ENCODE results near the gene ACOXL. TPM values are rescaled to one million over a fixed set of nuclear protein-coding genes. Genes with fewer than 3 reads are reported as not detected.

The ACOXL gene
- total RNA-seq, 1 donor from 2014 or later = not detected

GRCh38 chr2:111117598-111118480 lies 385.5 kb downstream of the ACOXL start:
- peak; percentile 56 for DNase-seq

GRCh38 chr2:111118481-111118980 lies 386.2 kb downstream of the ACOXL start:
- no peak for DNase-seq

GRCh38 chr2:111118981-111119821 lies 386.8 kb downstream of the ACOXL start:
- DNase-seq = peak; percentile 25

GRCh38 chr2:111119822-111120252 lies 387.5 kb downstream of the ACOXL start:
- no peak for DNase-seq

- peak; percentile 96 for DNase-seq
Observed at GRCh38 chr2:111120253-111121027, 388.1 kb downstream of the ACOXL start, which contains the start of gene BCL2L11. BCL2L11 (plus strand) TSS chr2:111120914; CDS start chr2:111123746, 2,832 bp downstream.

GRCh38 chr2:111121028-111121827 lies 388.9 kb downstream of the ACOXL start:
- DNase-seq = peak; percentile 61

GRCh38 chr2:111121828-111122630 lies 389.7 kb downstream of the ACOXL start:
- peak; percentile 93 for DNase-seq

DNA sequence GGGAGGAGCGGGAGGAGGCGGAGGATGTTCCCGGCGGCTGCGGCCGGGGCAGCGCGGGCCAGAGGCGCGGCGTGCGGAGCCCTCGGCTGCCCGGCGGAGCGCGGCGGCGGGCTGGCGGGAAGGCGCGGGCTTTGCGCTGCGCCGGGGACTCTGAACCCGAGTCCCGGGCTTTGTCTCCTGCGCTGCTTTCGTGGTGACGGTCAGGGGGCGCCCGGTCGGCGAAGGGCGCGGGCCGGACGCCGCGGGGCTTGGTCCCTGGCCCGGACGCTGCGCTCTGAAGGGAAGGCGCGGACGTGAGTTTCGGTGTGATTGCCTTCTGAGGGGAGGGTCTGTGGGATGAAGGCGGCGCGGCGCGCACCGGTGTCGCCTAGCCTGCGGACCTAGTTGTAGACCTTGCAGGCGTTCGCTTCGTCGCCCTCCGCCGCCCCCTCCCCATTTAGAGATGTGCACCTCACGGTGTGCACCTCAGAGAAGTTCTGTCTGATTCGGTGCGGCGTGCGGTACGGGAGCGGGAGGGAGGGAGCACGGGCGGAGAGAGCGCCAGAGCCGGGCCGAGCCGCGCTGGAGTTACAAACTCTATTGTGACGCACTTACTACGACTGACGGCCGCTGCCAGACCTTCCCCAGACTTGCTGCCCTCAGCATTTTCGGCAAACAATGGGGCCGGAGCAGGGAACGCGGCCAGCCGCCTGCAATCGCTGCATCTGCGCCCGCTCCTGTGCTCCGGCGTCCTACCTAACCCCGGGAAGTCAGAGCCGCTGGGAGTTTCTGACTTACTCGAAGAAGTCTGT lies 390.5 kb downstream of the ACOXL start:
- peak; percentile 79 for DNase-seq

- DNase-seq = no peak
Observed at GRCh38 chr2:111123751-111124150, 391.4 kb downstream of the ACOXL start.

DNA sequence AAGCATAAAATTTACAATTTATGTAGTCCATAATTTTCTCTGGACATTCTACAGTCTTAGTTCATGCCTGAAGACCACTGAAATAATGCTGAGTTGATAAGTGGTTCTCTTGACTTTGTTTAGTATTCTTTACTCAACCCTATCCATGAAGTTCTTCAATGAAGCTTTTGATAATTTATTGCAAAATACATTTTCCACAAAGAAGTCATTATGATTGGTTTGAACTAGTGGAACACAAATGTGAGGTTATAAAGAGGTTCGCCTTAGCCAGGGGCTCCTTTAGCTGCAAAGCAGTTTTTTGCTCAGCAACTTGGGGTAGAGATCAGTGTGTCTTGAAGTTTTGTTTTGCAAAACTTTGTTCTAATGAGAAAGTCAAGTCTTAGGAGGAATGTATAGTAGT lies 394.2 kb downstream of the ACOXL start:
- no peak for DNase-seq

DNA sequence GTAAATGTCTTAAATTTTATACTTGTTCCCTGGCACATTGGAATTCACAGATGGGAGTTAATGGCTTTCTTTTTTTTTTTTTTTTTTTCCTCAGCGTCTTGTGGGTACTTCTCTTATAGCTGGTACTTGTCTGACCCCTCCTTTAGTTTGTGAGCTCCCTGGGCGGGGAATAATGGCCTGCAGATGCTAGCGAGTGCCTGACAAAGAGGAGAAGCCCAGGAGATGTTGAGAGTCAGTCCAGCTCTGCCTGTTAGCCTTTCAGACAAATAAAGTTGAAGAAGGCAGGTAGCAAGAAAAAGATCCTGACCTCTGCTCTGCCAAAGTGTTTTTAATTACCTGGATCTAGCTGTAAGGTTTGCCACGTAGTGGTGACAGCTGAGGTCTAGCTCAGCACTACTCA lies 395.0 kb downstream of the ACOXL start:
- DNase-seq = no peak

DNA sequence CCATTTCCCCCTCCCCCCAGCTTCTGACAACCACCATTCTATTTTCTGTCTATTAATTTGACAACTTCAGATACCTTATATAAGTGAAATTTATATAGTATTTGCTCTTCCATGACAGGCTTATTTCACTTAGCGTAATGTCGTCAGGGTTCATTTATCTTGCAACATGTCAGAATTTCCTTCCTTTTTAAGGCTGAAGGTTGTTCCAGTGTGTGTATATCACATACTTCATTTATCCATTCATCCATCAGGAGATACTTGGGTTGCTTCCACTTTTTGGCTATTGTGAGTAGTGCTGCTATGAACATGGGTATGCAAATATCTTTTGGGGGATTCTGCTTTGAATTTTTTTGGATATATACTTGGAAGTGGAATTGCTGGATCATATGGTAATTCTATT lies 395.7 kb downstream of the ACOXL start:
- no peak for DNase-seq

DNA sequence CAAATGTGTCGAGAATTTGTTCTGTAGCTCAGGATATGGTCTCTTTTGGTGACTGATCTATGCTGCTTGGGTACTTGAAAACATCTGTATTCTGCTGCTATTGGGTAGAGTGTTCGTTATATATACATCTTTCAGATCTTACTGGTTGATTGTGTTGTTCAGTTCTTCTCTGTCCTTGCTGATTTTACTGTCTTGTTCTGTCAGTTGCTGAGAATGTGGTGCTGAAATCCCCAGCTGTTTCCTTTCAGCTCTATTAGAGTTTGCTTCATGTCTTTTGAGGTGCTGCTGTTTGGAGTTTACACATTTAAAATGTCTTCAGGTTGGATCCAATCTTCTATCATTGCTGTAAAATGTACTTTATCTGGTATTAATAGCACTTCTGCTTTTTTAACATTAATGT lies 401.2 kb downstream of the ACOXL start:
- no peak for DNase-seq

GRCh38 chr2:111134055-111134454 lies 401.7 kb downstream of the ACOXL start:
- no peak for DNase-seq

- no peak for DNase-seq
Observed at GRCh38 chr2:111135237-111135909, 403.0 kb downstream of the ACOXL start.

GRCh38 chr2:111135910-111136297 lies 403.5 kb downstream of the ACOXL start:
- DNase-seq = no peak

DNA sequence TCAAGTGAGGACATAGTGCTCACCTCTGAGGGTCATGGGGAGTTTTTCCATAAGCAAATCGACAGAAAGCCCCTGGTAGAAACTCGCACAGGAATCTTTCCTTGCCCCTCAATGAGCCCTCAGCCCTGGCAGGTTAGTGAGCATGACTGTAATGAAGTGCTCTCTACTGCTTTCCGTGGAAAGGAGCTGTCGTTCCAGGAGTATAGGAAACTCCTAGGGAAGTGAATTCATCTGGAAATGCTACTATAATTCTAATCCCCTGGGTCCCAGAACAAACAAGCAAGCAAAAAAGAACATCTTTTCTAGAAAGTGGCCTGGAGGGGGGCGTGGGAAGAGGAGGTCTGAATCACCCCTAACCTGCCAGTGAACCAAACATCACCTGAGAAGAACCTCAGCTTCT lies 406.5 kb downstream of the ACOXL start:
- no peak for DNase-seq

GRCh38 chr2:111139637-111140317 lies 407.4 kb downstream of the ACOXL start:
- DNase-seq = peak; percentile 75

All from tongue (tissue), 2 donors.